Activated B cell treated with CpG ODN at 0.5 μM for 24 hours (primary cell): ENCODE data around the gene TEX55. TPM values are rescaled to one million over a fixed set of nuclear protein-coding genes. Genes with fewer than 3 reads are reported as not detected.
"Not testable (repeated sequence)": the region's sequence is repeated elsewhere in the genome, so short reads cannot be mapped to it uniquely, and the experiment has no call there.

Source experiments
- ATAC-seq: fragments of 200-7000 bp; cut with Tn5 transposase; one replicate; pipeline ENCODE4 v1.10.0; 2021; ENCODE audit warnings: low read depth, mild to moderate bottlenecking, moderate library complexity
- CTCF ChIA-PET: fragments of 350-600 bp; sonication (Branson Sonifier 250); formaldehyde crosslinking; loops from one replicate; lab custom pipeline; 2021; ENCODE audit warnings: antibody characterized with exemption; lab: Charles Lee
- POLR2A ChIA-PET: fragments of 350-600 bp; sonication (Branson Sonifier 250); formaldehyde crosslinking; loops from one replicate; lab custom pipeline; 2021; ENCODE audit warnings: antibody characterized with exemption; lab: Charles Lee
- DNase-seq: peaks from one replicate; pipeline ENCODE4 v3.0.0; 2022
- H3K27ac Mint-ChIP-seq: one replicate; pipeline ENCODE4 v1.8.0; 2020; ENCODE audit warnings: mixed read lengths
- H3K27me3 Mint-ChIP-seq: one replicate; pipeline ENCODE4 v1.8.0; 2021; ENCODE audit warnings: mixed read lengths
- H3K36me3 Mint-ChIP-seq: one replicate; pipeline ENCODE4 v1.8.0; 2021; ENCODE audit warnings: low read depth, mixed read lengths
- H3K4me1 Mint-ChIP-seq: one replicate; pipeline ENCODE4 v1.8.0; 2021; ENCODE audit warnings: mixed read lengths
- H3K4me3 Mint-ChIP-seq: one replicate; pipeline ENCODE4 v1.8.0; 2020; ENCODE audit warnings: mild to moderate bottlenecking, mixed read lengths
- H3K9me3 Mint-ChIP-seq: one replicate; pipeline ENCODE4 v1.8.0; 2020; ENCODE audit warnings: mixed read lengths
- intact Hi-C: fragments of 100-400 bp; cut with micrococcal nuclease; formaldehyde crosslinking; loops from one replicate; pipeline ENCODE4 v1.15.1; 2024
- total RNA-seq: library from RNA; stranded (reverse); gene quantifications from 2 replicates; pipeline ENCODE4 v1.2.3, GENCODE V29; 2022
- TF ChIP-seq, protein P1 (sequence below): fragments of 200-600 bp; IDR thresholded peaks from one replicate; pipeline ENCODE4 v1.8.0; 2022; ENCODE audit warnings: antibody characterized with exemption, mild to moderate bottlenecking

The TEX55 gene
- not detected in 2 replicates for total RNA-seq

DNA sequence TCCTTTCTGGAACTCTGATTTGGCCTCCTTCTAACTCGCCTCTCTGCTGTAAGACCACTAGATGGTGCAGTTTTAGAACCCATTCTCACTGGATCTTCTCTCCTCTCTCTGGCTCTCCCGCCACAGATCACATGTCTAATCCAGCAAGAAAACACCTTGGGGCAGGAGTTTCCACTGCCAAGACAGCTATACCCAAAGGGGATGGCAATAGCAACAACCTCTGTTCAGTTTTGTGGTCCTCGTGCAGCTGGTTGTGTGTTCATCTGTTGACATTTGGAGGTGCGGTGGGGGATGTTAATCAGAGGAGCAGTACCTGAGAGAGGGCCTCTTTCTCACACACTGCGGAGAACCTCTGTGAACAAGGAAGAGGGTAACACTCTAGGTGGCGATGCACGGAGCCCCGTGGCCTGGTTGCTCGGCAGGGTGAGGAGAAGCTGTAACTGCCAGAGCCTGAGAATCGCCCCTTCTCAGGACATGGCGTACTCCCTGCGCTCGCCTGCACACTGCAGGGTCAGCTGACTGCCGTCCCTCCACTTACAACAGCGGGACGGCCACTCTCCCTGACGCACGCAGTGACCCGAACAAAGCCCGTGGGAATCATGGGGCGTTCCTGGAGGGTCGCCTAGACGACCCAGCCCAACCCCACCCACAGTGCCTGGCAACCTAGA is at the start of gene TEX55:
TEX55 (plus strand) TSS at position 666 of the 668 bp plus-strand sequence. CDS start 25 bp downstream, outside the sequence.
- CTCF ChIA-PET = interaction anchor here (0.9 to 2.2 kb wide), 6 partner anchors 74 to 559 kb away, joined by 3 to 13 read pairs (median 4); partner anchors contain the start of gene B4GALT4
- Mint-ChIP-seq H3K36me3 (no peaks in the 10 kb centered on the region), H3K27me3 (no peaks in the 10 kb centered on the region), H3K27ac (no peak within 1 kb of the TSS), H3K4me3 (no peak within 1 kb of the TSS), H3K9me3 (no peaks in the 10 kb centered on the region), H3K4me1 (no peaks in the 10 kb centered on the region)
- TF ChIP-seq, protein P1, sequence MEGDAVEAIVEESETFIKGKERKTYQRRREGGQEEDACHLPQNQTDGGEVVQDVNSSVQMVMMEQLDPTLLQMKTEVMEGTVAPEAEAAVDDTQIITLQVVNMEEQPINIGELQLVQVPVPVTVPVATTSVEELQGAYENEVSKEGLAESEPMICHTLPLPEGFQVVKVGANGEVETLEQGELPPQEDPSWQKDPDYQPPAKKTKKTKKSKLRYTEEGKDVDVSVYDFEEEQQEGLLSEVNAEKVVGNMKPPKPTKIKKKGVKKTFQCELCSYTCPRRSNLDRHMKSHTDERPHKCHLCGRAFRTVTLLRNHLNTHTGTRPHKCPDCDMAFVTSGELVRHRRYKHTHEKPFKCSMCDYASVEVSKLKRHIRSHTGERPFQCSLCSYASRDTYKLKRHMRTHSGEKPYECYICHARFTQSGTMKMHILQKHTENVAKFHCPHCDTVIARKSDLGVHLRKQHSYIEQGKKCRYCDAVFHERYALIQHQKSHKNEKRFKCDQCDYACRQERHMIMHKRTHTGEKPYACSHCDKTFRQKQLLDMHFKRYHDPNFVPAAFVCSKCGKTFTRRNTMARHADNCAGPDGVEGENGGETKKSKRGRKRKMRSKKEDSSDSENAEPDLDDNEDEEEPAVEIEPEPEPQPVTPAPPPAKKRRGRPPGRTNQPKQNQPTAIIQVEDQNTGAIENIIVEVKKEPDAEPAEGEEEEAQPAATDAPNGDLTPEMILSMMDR = no peak
- intact Hi-C loops = loop anchor here (1.0 kb wide), 2 partner anchors 96 to 208 kb away; no protein-coding TSS in a partner anchor
- ATAC-seq (no peak), DNase-seq (no peak)
- POLR2A ChIA-PET = interaction anchor here (0.6 kb wide), 1 partner anchor 113 kb away, joined by 4 read pairs; no protein-coding TSS in a partner anchor

DNA sequence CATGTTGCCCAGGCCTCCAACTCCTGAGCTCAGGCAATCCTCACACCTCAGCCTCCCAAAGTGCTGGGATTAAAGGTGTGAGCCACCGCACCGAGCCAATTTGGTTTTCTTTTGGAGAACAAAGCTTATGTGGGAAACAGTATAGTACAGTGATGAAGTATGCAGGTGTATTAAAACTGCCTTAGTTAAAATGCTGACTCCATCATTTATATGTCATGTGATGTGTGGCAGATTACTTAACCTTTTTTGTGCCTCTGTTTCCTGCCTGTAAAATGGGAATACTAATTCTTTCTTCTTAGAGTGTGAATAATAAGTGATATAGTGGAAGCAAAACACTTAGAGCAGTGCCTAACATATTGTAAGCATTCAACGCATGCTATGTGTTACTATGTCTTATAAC is 48.0 kb upstream of the TEX55 start:
- Mint-ChIP-seq H3K36me3 (no peaks in the 10 kb centered on the region), H3K9me3 (peaks cover 2% of the 10 kb centered on the region), H3K4me1 (no peaks in the 10 kb centered on the region), H3K27me3 (peaks cover 2% of the 10 kb centered on the region), H3K27ac (no peak overlapping the region), H3K4me3 (no peak overlapping the region)
- TF ChIP-seq, protein P1 = no peak
- no peak for ATAC-seq
- DNase-seq = no peak
- ChIA-PET POLR2A (no interaction called here), CTCF (interaction anchor here (7.6 kb wide), 1 partner anchor 215 kb away, joined by 86 read pairs; no protein-coding TSS in a partner anchor)
- intact Hi-C loops = loop anchor here (1.0 kb wide), 2 partner anchors 143 to 216 kb away; no protein-coding TSS in a partner anchor

DNA sequence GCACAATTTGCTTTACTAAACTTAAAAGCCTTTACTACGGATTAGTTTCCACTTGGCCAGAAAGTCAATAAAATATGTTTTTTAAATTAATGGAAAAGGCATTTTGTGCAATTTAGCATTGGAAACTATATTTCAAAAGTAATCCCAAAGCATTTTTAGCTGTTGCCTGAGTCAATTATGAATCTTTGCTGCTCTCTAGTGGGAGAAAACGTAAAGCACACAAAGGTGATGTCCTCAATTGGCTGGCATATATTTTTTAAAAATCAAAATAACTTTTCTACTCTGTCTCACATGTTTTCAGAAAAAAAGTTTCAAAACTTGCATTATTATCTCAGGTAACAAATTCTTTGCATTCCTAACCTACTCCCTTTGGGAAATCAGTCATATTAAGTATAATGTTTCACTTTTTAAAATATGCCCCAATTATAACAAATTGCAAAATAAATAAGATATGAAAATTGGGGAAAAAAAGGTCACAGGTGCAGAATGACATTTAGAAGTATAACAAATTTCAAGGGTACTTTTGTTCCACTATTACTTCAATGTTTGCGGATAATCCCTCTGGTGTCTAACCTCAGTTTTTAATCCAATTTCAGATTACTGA is 47.2 kb upstream of the TEX55 start:
- ChIA-PET CTCF (interaction anchor here (7.6 kb wide), 1 partner anchor 215 kb away, joined by 86 read pairs; no protein-coding TSS in a partner anchor), POLR2A (no interaction called here)
- H3K4me1 Mint-ChIP-seq = no peaks in the 10 kb centered on the region
- ATAC-seq (no peak), DNase-seq (no peak)
- peaks cover 2% of the 10 kb centered on the region for H3K9me3 Mint-ChIP-seq
- peaks cover 2% of the 10 kb centered on the region for H3K27me3 Mint-ChIP-seq
- no peaks in the 10 kb centered on the region for H3K36me3 Mint-ChIP-seq
- TF ChIP-seq, protein P1 = no peak
- no peak overlapping the region for H3K27ac Mint-ChIP-seq
- no peak overlapping the region for H3K4me3 Mint-ChIP-seq
- intact Hi-C loops = loop anchor here (1.0 kb wide), 3 partner anchors 143 to 583 kb away; no protein-coding TSS in a partner anchor

DNA sequence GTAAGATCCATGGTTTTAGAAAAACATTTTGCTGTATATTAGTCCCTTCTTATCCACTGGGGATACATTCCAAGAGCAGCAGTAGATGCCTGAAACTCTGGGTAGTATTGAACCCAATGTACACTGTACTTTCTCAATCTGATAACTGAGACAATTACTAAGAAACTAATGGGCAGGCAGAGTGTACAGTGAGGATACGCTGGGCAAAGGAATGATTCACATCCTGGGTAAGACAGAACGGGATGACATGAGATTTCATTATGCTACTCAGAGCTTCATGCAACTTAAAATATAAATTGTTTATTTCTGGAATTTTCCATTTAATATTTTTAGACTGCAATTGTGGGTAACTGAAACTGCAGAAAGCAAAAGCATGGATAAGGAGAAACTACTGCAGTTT is 46.2 kb upstream of the TEX55 start:
- H3K4me1 Mint-ChIP-seq = no peaks in the 10 kb centered on the region
- TF ChIP-seq, protein P1 = no peak
- no peak for DNase-seq
- H3K27ac Mint-ChIP-seq = no peak overlapping the region
- intact Hi-C loops = loop anchor here (1.0 kb wide), 1 partner anchor 582 kb away; no protein-coding TSS in a partner anchor
- H3K27me3 Mint-ChIP-seq = peaks cover 4% of the 10 kb centered on the region
- H3K36me3 Mint-ChIP-seq = no peaks in the 10 kb centered on the region
- POLR2A ChIA-PET = no interaction called here
- CTCF ChIA-PET = interaction anchor here (7.6 kb wide), 1 partner anchor 216 kb away, joined by 86 read pairs; no protein-coding TSS in a partner anchor
- no peak overlapping the region for H3K4me3 Mint-ChIP-seq
- ATAC-seq = no peak
- H3K9me3 Mint-ChIP-seq = peaks cover 2% of the 10 kb centered on the region

DNA sequence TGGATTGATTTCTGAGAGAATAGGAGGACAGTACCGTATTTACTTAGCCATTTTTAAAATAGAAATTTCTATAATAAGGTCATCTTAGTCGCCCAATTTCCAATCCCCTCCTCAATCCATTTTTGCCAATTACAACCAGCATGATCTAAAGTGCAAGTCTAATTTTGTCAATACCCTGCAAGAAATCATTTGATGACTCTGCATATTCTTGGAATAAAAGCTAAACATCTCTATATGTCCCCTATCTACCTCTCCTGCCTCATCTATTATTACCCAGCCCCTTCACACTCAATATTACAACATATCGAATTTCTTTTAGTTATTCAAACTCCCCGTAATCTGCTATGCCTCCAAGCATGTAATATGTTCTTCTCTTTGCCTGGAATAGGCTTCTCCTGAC is 41.9 kb upstream of the TEX55 start:
- Mint-ChIP-seq H3K27ac (no peak overlapping the region), H3K36me3 (no peaks in the 10 kb centered on the region), H3K9me3 (peaks cover 2% of the 10 kb centered on the region), H3K27me3 (peaks cover 4% of the 10 kb centered on the region), H3K4me1 (no peaks in the 10 kb centered on the region), H3K4me3 (no peak overlapping the region)
- intact Hi-C loops = no loop called here
- no peak for ATAC-seq
- ChIA-PET POLR2A (no interaction called here), CTCF (no interaction called here)
- DNase-seq = no peak
- TF ChIP-seq, protein P1 = no peak

DNA sequence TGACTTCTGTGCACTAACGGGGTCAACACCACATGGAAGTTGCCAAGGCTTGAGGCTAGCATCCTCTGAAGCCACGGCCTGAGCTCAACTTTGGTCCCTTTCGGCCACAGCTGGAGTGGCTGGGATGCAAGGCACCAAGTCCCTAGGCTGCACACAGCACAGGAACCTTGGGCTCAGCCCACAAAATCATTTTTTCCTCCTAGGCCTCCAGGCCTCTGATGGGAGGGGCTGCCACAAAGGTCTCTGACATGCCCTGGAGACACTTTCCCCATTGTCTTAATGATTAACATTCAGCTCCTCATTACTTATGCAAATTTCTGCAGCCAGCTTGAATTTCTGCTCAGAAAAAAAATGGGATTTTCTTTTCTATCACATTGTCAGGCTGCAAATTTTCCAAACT is 27.6 kb upstream of the TEX55 start:
- POLR2A ChIA-PET, intact Hi-C loops, CTCF ChIA-PET, ATAC-seq, H3K27ac Mint-ChIP-seq, H3K36me3 Mint-ChIP-seq, DNase-seq, H3K27me3 Mint-ChIP-seq, H3K4me1 Mint-ChIP-seq, H3K4me3 Mint-ChIP-seq: not testable (repeated sequence)
- peaks cover 21% of the 10 kb centered on the region for H3K9me3 Mint-ChIP-seq
